ENCODE results near the gene CALML3. TPM values are rescaled to one million over a fixed set of nuclear protein-coding genes. Genes with fewer than 3 reads are reported as not detected.

The CALML3 gene
- total RNA-seq, 1 donor from 2014 or later = not detected

- intact Hi-C loops (cut with micrococcal nuclease) = no loop called here
Measured at GRCh38 chr10:5490698-5491464, 33.9 kb upstream of the CALML3 start.

GRCh38 chr10:5491477-5491876 is 33.3 kb upstream of the CALML3 start:
- intact Hi-C loops (cut with micrococcal nuclease) = no loop called here

- intact Hi-C loops (cut with micrococcal nuclease) = no loop called here
Measured at GRCh38 chr10:5492322-5492855, 32.4 kb upstream of the CALML3 start.

GRCh38 chr10:5492929-5493576 is 31.7 kb upstream of the CALML3 start:
- intact Hi-C loops (cut with micrococcal nuclease) = no loop called here

GRCh38 chr10:5493691-5494090 is 31.1 kb upstream of the CALML3 start:
- intact Hi-C loops (cut with micrococcal nuclease) = no loop called here

- intact Hi-C loops (cut with micrococcal nuclease) = no loop called here
Measured at GRCh38 chr10:5494611-5495010, 30.1 kb upstream of the CALML3 start.

GRCh38 chr10:5496261-5497250 is 28.2 kb upstream of the CALML3 start:
- intact Hi-C loops (cut with micrococcal nuclease) = no loop called here

GRCh38 chr10:5497289-5497688 is 27.5 kb upstream of the CALML3 start:
- intact Hi-C loops (cut with micrococcal nuclease) = no loop called here

- intact Hi-C loops (cut with micrococcal nuclease) = no loop called here
Measured at GRCh38 chr10:5497948-5498730, 26.6 kb upstream of the CALML3 start.

GRCh38 chr10:5498791-5499492 is 25.8 kb upstream of the CALML3 start:
- intact Hi-C loops (cut with micrococcal nuclease) = no loop called here

GRCh38 chr10:5499493-5500140 is 25.1 kb upstream of the CALML3 start, which contains the start of gene CALML5:
TSS of gene CALML5 (minus strand) at chr10:5499570. CDS start at chr10:5499438, 132 bp downstream.
- intact Hi-C loops (cut with micrococcal nuclease) = no loop called here

GRCh38 chr10:5500162-5500670 is 24.5 kb upstream of the CALML3 start:
- intact Hi-C loops (cut with micrococcal nuclease) = no loop called here

- intact Hi-C loops (cut with micrococcal nuclease) = no loop called here
Measured at GRCh38 chr10:5500910-5501309, 23.9 kb upstream of the CALML3 start.

- intact Hi-C loops (cut with micrococcal nuclease) = no loop called here
Measured at GRCh38 chr10:5502061-5502521, 22.7 kb upstream of the CALML3 start.

GRCh38 chr10:5502571-5503476 is 21.9 kb upstream of the CALML3 start:
- intact Hi-C loops (cut with micrococcal nuclease) = no loop called here

GRCh38 chr10:5503477-5503835 is 21.3 kb upstream of the CALML3 start:
- intact Hi-C loops (cut with micrococcal nuclease) = no loop called here

- intact Hi-C loops (cut with micrococcal nuclease) = no loop called here
Measured at GRCh38 chr10:5504146-5505072, 20.4 kb upstream of the CALML3 start.
